SU-DHL-6 (cell line): ENCODE results near the gene LENG9.

Experiments used
- EZH2phosphoT487 ChIP-seq: fragments of 200-600 bp; sonication (generic), shearing (Covaris generic); conservative IDR thresholded peaks from 2 replicates; pipeline ENCODE4 v1.6.1; 2018; ENCODE audit warnings: mild to moderate bottlenecking, antibody characterized with exemption, low read length, moderate library complexity, mixed read lengths
- TF ChIP-seq, protein P1 (sequence below): fragments of 200-600 bp; sonication (generic); IDR thresholded peaks from one replicate; pipeline ENCODE4 v1.5.1; 2017; ENCODE audit warnings: antibody characterized with exemption, mild to moderate bottlenecking, low read length, moderate library complexity; ENCODE audit not compliant: insufficient read depth, poor library complexity, severe bottlenecking

DNA sequence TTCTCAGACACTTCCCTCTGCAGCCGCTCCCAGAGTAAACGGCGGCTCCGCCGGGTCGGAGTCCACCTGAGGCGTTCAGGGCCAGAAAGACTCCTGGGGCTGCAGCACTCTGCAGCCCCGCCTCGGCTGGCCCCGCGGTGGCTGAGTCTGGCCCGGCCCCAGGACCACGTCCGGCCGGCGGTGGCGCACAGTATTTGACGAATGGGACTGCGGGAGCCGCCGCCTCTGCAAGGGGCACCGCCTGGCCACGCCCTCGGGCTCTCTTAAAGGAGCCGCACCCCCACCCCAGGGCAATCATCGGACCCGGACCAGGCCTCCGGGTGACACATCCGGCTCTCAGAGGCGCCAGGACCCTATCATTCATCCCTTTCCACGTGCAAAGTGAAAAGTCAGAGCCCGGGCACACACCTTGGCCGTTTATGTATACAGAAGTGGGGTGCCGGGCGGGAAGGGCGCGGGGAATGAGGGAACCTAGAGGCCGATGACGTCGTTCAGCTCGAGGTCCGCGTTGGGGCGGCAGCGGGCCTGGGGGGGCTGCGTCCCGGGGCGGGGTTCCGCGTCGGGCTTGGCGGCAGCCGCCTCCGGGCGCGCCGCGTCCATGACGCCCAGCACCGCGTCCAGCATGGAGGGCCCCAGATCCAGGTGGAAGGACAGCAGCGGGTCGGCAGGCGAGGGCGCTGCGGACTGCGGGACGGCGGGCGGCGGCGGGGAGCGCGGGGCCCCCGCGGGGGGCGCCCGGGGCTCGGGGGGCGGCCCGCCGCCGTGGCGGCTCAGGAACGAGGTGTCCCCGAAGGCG is 1.2 kb upstream of the LENG9 start:
- TF ChIP-seq, protein P1, sequence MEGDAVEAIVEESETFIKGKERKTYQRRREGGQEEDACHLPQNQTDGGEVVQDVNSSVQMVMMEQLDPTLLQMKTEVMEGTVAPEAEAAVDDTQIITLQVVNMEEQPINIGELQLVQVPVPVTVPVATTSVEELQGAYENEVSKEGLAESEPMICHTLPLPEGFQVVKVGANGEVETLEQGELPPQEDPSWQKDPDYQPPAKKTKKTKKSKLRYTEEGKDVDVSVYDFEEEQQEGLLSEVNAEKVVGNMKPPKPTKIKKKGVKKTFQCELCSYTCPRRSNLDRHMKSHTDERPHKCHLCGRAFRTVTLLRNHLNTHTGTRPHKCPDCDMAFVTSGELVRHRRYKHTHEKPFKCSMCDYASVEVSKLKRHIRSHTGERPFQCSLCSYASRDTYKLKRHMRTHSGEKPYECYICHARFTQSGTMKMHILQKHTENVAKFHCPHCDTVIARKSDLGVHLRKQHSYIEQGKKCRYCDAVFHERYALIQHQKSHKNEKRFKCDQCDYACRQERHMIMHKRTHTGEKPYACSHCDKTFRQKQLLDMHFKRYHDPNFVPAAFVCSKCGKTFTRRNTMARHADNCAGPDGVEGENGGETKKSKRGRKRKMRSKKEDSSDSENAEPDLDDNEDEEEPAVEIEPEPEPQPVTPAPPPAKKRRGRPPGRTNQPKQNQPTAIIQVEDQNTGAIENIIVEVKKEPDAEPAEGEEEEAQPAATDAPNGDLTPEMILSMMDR, result no peak
- no peak for TF ChIP-seq EZH2phosphoT487
